Measurements from ENCODE around the gene PLEKHD1. TPM values are rescaled to one million over a fixed set of nuclear protein-coding genes. Genes with fewer than 3 reads are reported as not detected.
A peak's percentile ranks its signal among the peaks of the same experiment; 100 is the strongest.
"Not testable (repeated sequence)": the region's sequence is repeated elsewhere in the genome, so short reads cannot be mapped to it uniquely, and the experiment has no call there.

PLEKHD1 gene
- total and polyA plus RNA-seq, 9 donors = 0.53 to 1.5 (median 0.89) TPM

GRCh38 chr14:69493038-69493437, 8.5 kb downstream of the PLEKHD1 start:
- DNase-seq = no peak
- Histone ChIP-seq H3K4me1 (ENCODE audit: control insufficient read depth, insufficient read depth, low read length) (peaks cover 28% of the 10 kb centered on the region), H3K36me3 (ENCODE audit: control insufficient read depth, insufficient read depth, low read length) (no peaks in the 10 kb centered on the region), H3K27ac (ENCODE audit: low read length) (no peak overlapping the region), H3K27me3 (ENCODE audit: control insufficient read depth, insufficient read depth, low read length) (peaks cover 5% of the 10 kb centered on the region), H3K9me3 (replicated peaks; ENCODE audit: control insufficient read depth, low read depth, low read length) (no peaks in the 10 kb centered on the region), H3K4me3 (ENCODE audit: low read length) (no peak overlapping the region)
- no CpG with 5 or more reads among the region's 4 CpGs for WGBS (ENCODE audit: insufficient coverage)

GRCh38 chr14:69493791-69494190, 9.3 kb downstream of the PLEKHD1 start:
- no peaks in the 10 kb centered on the region for H3K9me3 ChIP-seq (replicated peaks; ENCODE audit: control insufficient read depth, low read depth, low read length)
- peaks cover 31% of the 10 kb centered on the region for H3K4me1 ChIP-seq (ENCODE audit: control insufficient read depth, insufficient read depth, low read length)
- peaks cover 2% of the 10 kb centered on the region for H3K27me3 ChIP-seq (ENCODE audit: control insufficient read depth, insufficient read depth, low read length)
- no peaks in the 10 kb centered on the region for H3K36me3 ChIP-seq (ENCODE audit: control insufficient read depth, insufficient read depth, low read length)
- no peak overlapping the region for H3K27ac ChIP-seq (ENCODE audit: low read length)
- DNase-seq = peak; percentile 21
- WGBS (ENCODE audit: insufficient coverage) = 0% methylated on average over 1 of the region's 3 CpGs
- H3K4me3 ChIP-seq (ENCODE audit: low read length) = no peak overlapping the region

- no peaks in the 10 kb centered on the region for H3K9me3 ChIP-seq (replicated peaks; ENCODE audit: control insufficient read depth, low read depth, low read length)
- DNase-seq = no peak
- 83% methylated on average over 3 of the region's 5 CpGs for WGBS (ENCODE audit: insufficient coverage)
- no peak overlapping the region for H3K27ac ChIP-seq (ENCODE audit: low read length)
- no peaks in the 10 kb centered on the region for H3K36me3 ChIP-seq (ENCODE audit: control insufficient read depth, insufficient read depth, low read length)
- H3K4me3 ChIP-seq (ENCODE audit: low read length) = no peak overlapping the region
- peaks cover 2% of the 10 kb centered on the region for H3K27me3 ChIP-seq (ENCODE audit: control insufficient read depth, insufficient read depth, low read length)
- peaks cover 45% of the 10 kb centered on the region for H3K4me1 ChIP-seq (ENCODE audit: control insufficient read depth, insufficient read depth, low read length)
These were observed 10.9 kb downstream of the PLEKHD1 start for GRCh38 chr14:69495341-69495921.

- not testable (repeated sequence) for H3K36me3 ChIP-seq (ENCODE audit: control insufficient read depth, insufficient read depth, low read length); DNase-seq; H3K27me3 ChIP-seq (ENCODE audit: control insufficient read depth, insufficient read depth, low read length); H3K9me3 ChIP-seq (replicated peaks; ENCODE audit: control insufficient read depth, low read depth, low read length); H3K4me3 ChIP-seq (ENCODE audit: low read length); H3K27ac ChIP-seq (ENCODE audit: low read length)
- WGBS (ENCODE audit: insufficient coverage) = 100% methylated on average over 1 of the region's 4 CpGs
- peaks cover 66% of the 10 kb centered on the region for H3K4me1 ChIP-seq (ENCODE audit: control insufficient read depth, insufficient read depth, low read length)
These were observed 13.3 kb downstream of the PLEKHD1 start for GRCh38 chr14:69497866-69498265.

- H3K9me3 ChIP-seq (replicated peaks; ENCODE audit: control insufficient read depth, low read depth, low read length); H3K4me3 ChIP-seq (ENCODE audit: low read length); H3K27me3 ChIP-seq (ENCODE audit: control insufficient read depth, insufficient read depth, low read length); H3K36me3 ChIP-seq (ENCODE audit: control insufficient read depth, insufficient read depth, low read length); H3K27ac ChIP-seq (ENCODE audit: low read length): not testable (repeated sequence)
- peak; percentile 40 for DNase-seq
- peaks cover 67% of the 10 kb centered on the region for H3K4me1 ChIP-seq (ENCODE audit: control insufficient read depth, insufficient read depth, low read length)
- whole genome bisulfite sequencing (ENCODE audit: insufficient coverage) = 88% methylated on average over 1 of the region's 4 CpGs
These were observed 13.8 kb downstream of the PLEKHD1 start for GRCh38 chr14:69498286-69498685.

GRCh38 chr14:69499436-69499835, 14.9 kb downstream of the PLEKHD1 start:
- H3K4me1 ChIP-seq (ENCODE audit: control insufficient read depth, insufficient read depth, low read length) = peaks cover 59% of the 10 kb centered on the region
- H3K4me3 ChIP-seq (ENCODE audit: low read length) = no peak overlapping the region
- H3K27me3 ChIP-seq (ENCODE audit: control insufficient read depth, insufficient read depth, low read length) = peaks cover 3% of the 10 kb centered on the region
- no peak for DNase-seq
- H3K36me3 ChIP-seq (ENCODE audit: control insufficient read depth, insufficient read depth, low read length) = no peaks in the 10 kb centered on the region
- WGBS (ENCODE audit: insufficient coverage) = 92% methylated on average over 2 of the region's 5 CpGs
- H3K9me3 ChIP-seq (replicated peaks; ENCODE audit: control insufficient read depth, low read depth, low read length) = no peaks in the 10 kb centered on the region
- H3K27ac ChIP-seq (ENCODE audit: low read length) = no peak overlapping the region

GRCh38 chr14:69500096-69500495, 15.6 kb downstream of the PLEKHD1 start:
- no peak overlapping the region for H3K27ac ChIP-seq (ENCODE audit: low read length)
- DNase-seq = no peak
- WGBS (ENCODE audit: insufficient coverage) = 80% methylated on average over 1 of the region's 5 CpGs
- H3K4me1 ChIP-seq (ENCODE audit: control insufficient read depth, insufficient read depth, low read length) = peaks cover 52% of the 10 kb centered on the region
- no peaks in the 10 kb centered on the region for H3K36me3 ChIP-seq (ENCODE audit: control insufficient read depth, insufficient read depth, low read length)
- no peaks in the 10 kb centered on the region for H3K9me3 ChIP-seq (replicated peaks; ENCODE audit: control insufficient read depth, low read depth, low read length)
- no peak overlapping the region for H3K4me3 ChIP-seq (ENCODE audit: low read length)
- H3K27me3 ChIP-seq (ENCODE audit: control insufficient read depth, insufficient read depth, low read length) = peaks cover 3% of the 10 kb centered on the region

- no peak for DNase-seq
- H3K4me3 ChIP-seq (ENCODE audit: low read length) = no peak overlapping the region
- H3K27me3 ChIP-seq (ENCODE audit: control insufficient read depth, insufficient read depth, low read length) = peaks cover 3% of the 10 kb centered on the region
- no peak overlapping the region for H3K27ac ChIP-seq (ENCODE audit: low read length)
- peaks cover 51% of the 10 kb centered on the region for H3K4me1 ChIP-seq (ENCODE audit: control insufficient read depth, insufficient read depth, low read length)
- no peaks in the 10 kb centered on the region for H3K9me3 ChIP-seq (replicated peaks; ENCODE audit: control insufficient read depth, low read depth, low read length)
- 81% methylated on average over 4 of the region's 4 CpGs for WGBS (ENCODE audit: insufficient coverage)
- H3K36me3 ChIP-seq (ENCODE audit: control insufficient read depth, insufficient read depth, low read length) = no peaks in the 10 kb centered on the region
These were observed 16.2 kb downstream of the PLEKHD1 start for GRCh38 chr14:69500736-69501135.

GRCh38 chr14:69501423-69501838, 16.9 kb downstream of the PLEKHD1 start:
- H3K4me1 ChIP-seq (ENCODE audit: control insufficient read depth, insufficient read depth, low read length) = peaks cover 51% of the 10 kb centered on the region
- H3K36me3 ChIP-seq (ENCODE audit: control insufficient read depth, insufficient read depth, low read length) = no peaks in the 10 kb centered on the region
- no peak overlapping the region for H3K4me3 ChIP-seq (ENCODE audit: low read length)
- peaks cover 3% of the 10 kb centered on the region for H3K27me3 ChIP-seq (ENCODE audit: control insufficient read depth, insufficient read depth, low read length)
- H3K9me3 ChIP-seq (replicated peaks; ENCODE audit: control insufficient read depth, low read depth, low read length) = no peaks in the 10 kb centered on the region
- peak; percentile 79 for DNase-seq
- H3K27ac ChIP-seq (ENCODE audit: low read length) = peak overlapping the region; percentile 15
- 40% methylated on average over 1 of the region's 4 CpGs for WGBS (ENCODE audit: insufficient coverage)

- H3K4me3 ChIP-seq (ENCODE audit: low read length) = no peak overlapping the region
- H3K4me1 ChIP-seq (ENCODE audit: control insufficient read depth, insufficient read depth, low read length) = peaks cover 31% of the 10 kb centered on the region
- H3K9me3 ChIP-seq (replicated peaks; ENCODE audit: control insufficient read depth, low read depth, low read length) = no peaks in the 10 kb centered on the region
- H3K27ac ChIP-seq (ENCODE audit: low read length) = no peak overlapping the region
- H3K27me3 ChIP-seq (ENCODE audit: control insufficient read depth, insufficient read depth, low read length) = peaks cover 3% of the 10 kb centered on the region
- DNase-seq = peak; percentile 21
- H3K36me3 ChIP-seq (ENCODE audit: control insufficient read depth, insufficient read depth, low read length) = no peaks in the 10 kb centered on the region
- no CpG with 5 or more reads among the region's 1 CpG for WGBS (ENCODE audit: insufficient coverage)
These were observed 20.2 kb downstream of the PLEKHD1 start for GRCh38 chr14:69504775-69505174.
